Adipocyte (in vitro differentiated cells): ENCODE results near the gene LIMK1.
A peak's percentile ranks its signal among the peaks of the same experiment; 100 is the strongest.

Experiments
- DNase-seq: peaks from one replicate; pipeline ENCODE4 v3.0.0-alpha.2; 2015; ENCODE audit warnings: low read depth
- H3K27me3 ChIP-seq: replicated peaks from 2 replicates; pipeline ENCODE4 v1.7.0; 2013; ENCODE audit warnings: mild to moderate bottlenecking, low read length, moderate library complexity; ENCODE audit not compliant: control insufficient read depth, insufficient read depth
- H3K36me3 ChIP-seq: 2 replicates; pipeline ENCODE4 v1.7.0; 2013; ENCODE audit warnings: low read length, mild to moderate bottlenecking, moderate library complexity; ENCODE audit not compliant: control insufficient read depth, insufficient read depth, severe bottlenecking
- H3K4me1 ChIP-seq: 2 replicates; pipeline ENCODE4 v1.7.0; 2013; ENCODE audit warnings: mild to moderate bottlenecking, low read length, moderate library complexity; ENCODE audit not compliant: control insufficient read depth, insufficient read depth
- H3K4me3 ChIP-seq: 2 replicates; pipeline ENCODE4 v1.7.0; 2013; ENCODE audit warnings: mild to moderate bottlenecking, low read length, moderate library complexity
- H3K9ac ChIP-seq: 2 replicates; pipeline ENCODE4 v1.7.0; 2013; ENCODE audit warnings: mild to moderate bottlenecking, low read length, moderate library complexity
- H3K9me3 ChIP-seq: 2 replicates; pipeline ENCODE4 v1.7.0; 2013; ENCODE audit warnings: mild to moderate bottlenecking, low read length, moderate library complexity; ENCODE audit not compliant: control insufficient read depth

LIMK1 gene

GRCh38 chr7:74057987-74058386 lies 25.6 kb upstream of the LIMK1 start:
- H3K4me3 ChIP-seq = no peak overlapping the region
- H3K9me3 ChIP-seq = no peaks in the 10 kb centered on the region
- H3K9ac ChIP-seq = no peak overlapping the region
- H3K36me3 ChIP-seq = peaks cover 77% of the 10 kb centered on the region
- H3K27me3 ChIP-seq = no peaks in the 10 kb centered on the region
- DNase-seq = no peak
- peaks cover 8% of the 10 kb centered on the region for H3K4me1 ChIP-seq

- DNase-seq = no peak
- H3K4me3 ChIP-seq = no peak overlapping the region
- peaks cover 8% of the 10 kb centered on the region for H3K4me1 ChIP-seq
- no peak overlapping the region for H3K9ac ChIP-seq
- H3K27me3 ChIP-seq = no peaks in the 10 kb centered on the region
- H3K36me3 ChIP-seq = peaks cover 77% of the 10 kb centered on the region
- no peaks in the 10 kb centered on the region for H3K9me3 ChIP-seq
Observed at GRCh38 chr7:74058486-74058885, 25.1 kb upstream of the LIMK1 start.

- Histone ChIP-seq H3K27me3 (no peaks in the 10 kb centered on the region), H3K36me3 (peaks cover 76% of the 10 kb centered on the region), H3K9me3 (no peaks in the 10 kb centered on the region), H3K4me3 (no peak overlapping the region), H3K4me1 (peaks cover 8% of the 10 kb centered on the region), H3K9ac (no peak overlapping the region)
- no peak for DNase-seq
Observed at GRCh38 chr7:74059037-74059436, 24.6 kb upstream of the LIMK1 start.

GRCh38 chr7:74059681-74060588 lies 23.7 kb upstream of the LIMK1 start:
- no peak for DNase-seq
- H3K9ac ChIP-seq = no peak overlapping the region
- peaks cover 8% of the 10 kb centered on the region for H3K4me1 ChIP-seq
- H3K9me3 ChIP-seq = no peaks in the 10 kb centered on the region
- peaks cover 72% of the 10 kb centered on the region for H3K36me3 ChIP-seq
- H3K4me3 ChIP-seq = no peak overlapping the region
- H3K27me3 ChIP-seq = no peaks in the 10 kb centered on the region

GRCh38 chr7:74061840-74062539 lies 21.6 kb upstream of the LIMK1 start:
- DNase-seq = peak; percentile 85

GRCh38 chr7:74063223-74063641 lies 20.4 kb upstream of the LIMK1 start:
- DNase-seq = no peak
- Histone ChIP-seq H3K9ac (no peak overlapping the region), H3K9me3 (no peaks in the 10 kb centered on the region), H3K36me3 (peaks cover 58% of the 10 kb centered on the region), H3K4me1 (peaks cover 8% of the 10 kb centered on the region), H3K4me3 (no peak overlapping the region), H3K27me3 (no peaks in the 10 kb centered on the region)

More at GRCh38 chr7:74061840-74062539, 21.6 kb upstream of the LIMK1 start:
- peak overlapping the region; percentile 14 for H3K4me3 ChIP-seq
- H3K9me3 ChIP-seq = no peaks in the 10 kb centered on the region
- peaks cover 69% of the 10 kb centered on the region for H3K36me3 ChIP-seq
- peak overlapping the region; percentile 56 for H3K9ac ChIP-seq
- no peaks in the 10 kb centered on the region for H3K27me3 ChIP-seq
- peaks cover 8% of the 10 kb centered on the region for H3K4me1 ChIP-seq

GRCh38 chr7:74063646-74064045 lies 20.0 kb upstream of the LIMK1 start:
- Histone ChIP-seq H3K4me1 (peaks cover 8% of the 10 kb centered on the region), H3K27me3 (no peaks in the 10 kb centered on the region), H3K36me3 (peaks cover 58% of the 10 kb centered on the region), H3K9me3 (no peaks in the 10 kb centered on the region), H3K9ac (no peak overlapping the region), H3K4me3 (no peak overlapping the region)
- no peak for DNase-seq

- DNase-seq = no peak
- peaks cover 48% of the 10 kb centered on the region for H3K36me3 ChIP-seq
- H3K4me3 ChIP-seq = no peak overlapping the region
- no peaks in the 10 kb centered on the region for H3K9me3 ChIP-seq
- H3K27me3 ChIP-seq = no peaks in the 10 kb centered on the region
- no peak overlapping the region for H3K9ac ChIP-seq
- H3K4me1 ChIP-seq = peaks cover 8% of the 10 kb centered on the region
Observed at GRCh38 chr7:74064696-74065095, 18.9 kb upstream of the LIMK1 start.

GRCh38 chr7:74066626-74067025 lies 17.0 kb upstream of the LIMK1 start:
- H3K9me3 ChIP-seq = no peaks in the 10 kb centered on the region
- H3K36me3 ChIP-seq = peaks cover 34% of the 10 kb centered on the region
- H3K4me1 ChIP-seq = peaks cover 8% of the 10 kb centered on the region
- no peaks in the 10 kb centered on the region for H3K27me3 ChIP-seq
- H3K4me3 ChIP-seq = no peak overlapping the region
- no peak for DNase-seq
- no peak overlapping the region for H3K9ac ChIP-seq

GRCh38 chr7:74068378-74069085 lies 15.1 kb upstream of the LIMK1 start:
- Histone ChIP-seq H3K4me3 (no peak overlapping the region), H3K9ac (no peak overlapping the region), H3K36me3 (peaks cover 22% of the 10 kb centered on the region), H3K4me1 (no peaks in the 10 kb centered on the region), H3K9me3 (no peaks in the 10 kb centered on the region), H3K27me3 (no peaks in the 10 kb centered on the region)
- no peak for DNase-seq

GRCh38 chr7:74069086-74069541 lies 14.5 kb upstream of the LIMK1 start:
- Histone ChIP-seq H3K4me1 (no peaks in the 10 kb centered on the region), H3K9me3 (no peaks in the 10 kb centered on the region), H3K36me3 (peaks cover 18% of the 10 kb centered on the region), H3K4me3 (no peak overlapping the region), H3K27me3 (no peaks in the 10 kb centered on the region), H3K9ac (no peak overlapping the region)
- no peak for DNase-seq
